LNCAP (cell line): ENCODE results near the gene UPF3A.

Source experiments
- TF ChIP-seq, protein P1 (sequence below): fragments of 450-650 bp; IDR thresholded peaks from 2 replicates; pipeline ENCODE4 v1.5.1; 2017; ENCODE audit warnings: mild to moderate bottlenecking

The UPF3A gene

DNA sequence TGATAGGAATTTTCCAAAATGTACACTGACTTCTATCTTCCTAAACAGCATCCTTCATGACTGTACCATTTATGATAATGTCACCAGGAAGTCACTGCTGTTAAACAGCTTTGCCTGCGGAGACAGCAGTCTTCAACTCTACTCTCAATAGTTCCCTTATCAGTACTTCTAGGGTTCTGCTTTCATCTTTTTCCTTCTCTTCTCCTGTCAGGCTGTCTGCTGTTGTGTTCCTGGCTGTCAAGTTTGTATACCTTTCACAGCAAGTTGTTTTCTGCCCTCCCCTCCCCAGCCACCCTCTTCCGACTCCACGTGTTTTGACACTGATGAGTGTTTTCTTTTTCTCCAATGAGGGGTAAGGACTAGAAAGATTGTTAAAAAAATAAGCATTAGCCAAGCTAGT is 2.2 kb downstream of the UPF3A start:
- TF ChIP-seq, protein P1, sequence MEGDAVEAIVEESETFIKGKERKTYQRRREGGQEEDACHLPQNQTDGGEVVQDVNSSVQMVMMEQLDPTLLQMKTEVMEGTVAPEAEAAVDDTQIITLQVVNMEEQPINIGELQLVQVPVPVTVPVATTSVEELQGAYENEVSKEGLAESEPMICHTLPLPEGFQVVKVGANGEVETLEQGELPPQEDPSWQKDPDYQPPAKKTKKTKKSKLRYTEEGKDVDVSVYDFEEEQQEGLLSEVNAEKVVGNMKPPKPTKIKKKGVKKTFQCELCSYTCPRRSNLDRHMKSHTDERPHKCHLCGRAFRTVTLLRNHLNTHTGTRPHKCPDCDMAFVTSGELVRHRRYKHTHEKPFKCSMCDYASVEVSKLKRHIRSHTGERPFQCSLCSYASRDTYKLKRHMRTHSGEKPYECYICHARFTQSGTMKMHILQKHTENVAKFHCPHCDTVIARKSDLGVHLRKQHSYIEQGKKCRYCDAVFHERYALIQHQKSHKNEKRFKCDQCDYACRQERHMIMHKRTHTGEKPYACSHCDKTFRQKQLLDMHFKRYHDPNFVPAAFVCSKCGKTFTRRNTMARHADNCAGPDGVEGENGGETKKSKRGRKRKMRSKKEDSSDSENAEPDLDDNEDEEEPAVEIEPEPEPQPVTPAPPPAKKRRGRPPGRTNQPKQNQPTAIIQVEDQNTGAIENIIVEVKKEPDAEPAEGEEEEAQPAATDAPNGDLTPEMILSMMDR, result no peak

DNA sequence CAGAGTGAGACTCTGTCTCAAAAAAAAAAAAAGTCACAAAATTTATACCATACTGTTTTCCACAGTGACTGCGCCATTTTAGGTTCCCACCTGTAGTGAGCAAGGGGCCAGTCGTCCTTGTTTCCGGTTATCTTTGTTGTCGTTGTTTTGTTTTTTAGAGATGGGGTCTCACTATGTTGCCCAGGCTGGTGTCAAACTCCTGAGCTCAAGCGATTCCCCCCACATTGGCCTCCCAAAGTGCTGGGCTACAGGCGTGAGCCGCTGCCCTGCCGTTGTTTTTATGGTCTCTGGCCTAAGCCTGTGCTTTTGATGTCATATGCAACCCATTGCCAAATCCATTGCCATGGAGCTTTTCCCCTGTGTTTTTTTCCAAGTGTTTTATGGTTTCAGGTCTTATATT is 3.3 kb downstream of the UPF3A start:
- TF ChIP-seq, protein P1, result no peak

DNA sequence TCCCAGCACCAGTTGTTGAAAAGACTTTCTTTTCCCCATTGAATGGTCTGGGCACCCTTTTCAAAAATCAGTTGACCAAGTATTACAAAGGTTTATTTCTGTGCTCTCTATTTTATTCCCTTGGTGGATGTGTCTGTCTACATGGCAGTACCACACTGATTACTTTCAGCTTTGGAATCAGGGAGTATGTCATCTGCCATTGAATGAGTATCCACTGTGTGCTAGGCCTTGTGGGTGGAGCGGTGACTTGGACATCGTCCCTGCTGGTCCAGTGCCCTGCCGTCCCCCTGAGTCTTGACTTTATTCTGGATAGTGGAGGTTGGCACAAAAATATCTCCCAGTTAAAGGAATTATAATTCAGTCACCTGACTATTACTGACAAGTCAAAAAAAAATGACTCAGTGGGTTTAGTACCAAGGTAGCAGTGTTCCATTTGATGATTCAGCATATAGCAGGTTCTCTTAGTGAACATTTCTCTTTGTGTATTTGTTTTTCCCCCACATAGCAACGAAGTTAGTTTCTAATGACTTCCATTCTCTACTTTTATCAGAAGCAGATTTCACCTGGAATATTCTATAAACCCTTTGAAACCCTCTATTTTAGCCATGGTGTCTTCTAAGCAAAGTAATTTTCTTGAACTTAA is 3.9 kb downstream of the UPF3A start:
- TF ChIP-seq, protein P1, result no peak

DNA sequence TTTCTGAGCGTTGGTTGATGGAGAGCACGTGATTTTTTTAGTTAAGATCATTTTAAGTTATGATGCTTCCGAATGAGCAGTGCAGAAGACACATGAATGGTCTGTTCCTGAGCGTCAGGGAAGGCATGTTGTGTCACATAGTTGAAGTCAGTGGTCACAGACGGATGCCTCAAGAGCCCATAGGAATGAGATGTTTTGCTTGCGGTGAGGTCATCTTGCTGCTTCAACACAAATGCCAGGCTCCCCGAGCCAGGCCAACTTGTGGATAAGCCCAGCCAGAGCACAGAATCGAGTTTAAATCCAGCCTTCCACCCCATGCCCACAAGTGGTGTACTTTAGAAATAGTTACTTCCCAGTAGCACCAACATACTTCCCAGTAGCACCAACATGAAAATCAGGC is 5.4 kb downstream of the UPF3A start:
- TF ChIP-seq, protein P1, result no peak

DNA sequence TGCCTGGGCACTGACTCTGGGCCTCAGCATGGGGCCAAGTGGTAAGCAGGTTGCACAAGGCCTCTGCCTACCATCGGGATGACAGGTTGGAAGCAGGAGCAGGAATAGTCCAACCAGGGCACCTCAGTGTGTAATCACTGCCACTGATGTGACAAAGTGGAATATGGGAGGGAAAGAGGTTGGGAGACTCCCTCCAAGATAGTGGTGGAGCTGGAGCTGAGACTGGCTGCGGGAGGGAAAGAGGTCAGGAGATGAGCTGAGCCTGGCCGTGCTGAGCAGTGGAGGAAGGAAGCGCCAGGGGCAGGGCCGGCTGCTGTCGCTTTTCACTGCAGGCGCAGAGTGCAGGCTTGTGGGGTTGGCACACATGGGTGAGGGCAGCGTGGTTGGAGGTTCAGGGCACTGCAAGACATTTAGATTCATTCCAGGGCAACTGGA is 6.8 kb downstream of the UPF3A start:
- TF ChIP-seq, protein P1, result no peak

DNA sequence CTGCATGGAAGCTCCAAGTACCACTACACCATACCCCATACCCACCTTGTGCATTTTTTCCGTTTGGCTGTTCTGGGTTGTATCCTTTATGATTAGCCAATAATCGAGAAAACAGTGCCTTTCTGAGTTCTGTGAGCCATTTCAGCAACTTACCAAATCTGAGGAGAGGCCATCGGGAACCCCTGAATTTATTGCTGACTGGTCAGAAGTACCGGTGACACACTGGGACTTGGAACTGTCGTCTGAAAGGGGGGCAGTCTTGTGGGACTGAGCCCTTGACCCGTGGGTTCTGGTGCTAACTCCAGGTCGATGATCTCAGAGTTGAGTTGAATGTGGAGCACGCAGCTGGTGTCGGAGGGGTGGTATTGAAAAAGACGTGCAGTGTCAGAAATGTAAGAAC is 15.0 kb downstream of the UPF3A start:
- TF ChIP-seq, protein P1, result no peak

DNA sequence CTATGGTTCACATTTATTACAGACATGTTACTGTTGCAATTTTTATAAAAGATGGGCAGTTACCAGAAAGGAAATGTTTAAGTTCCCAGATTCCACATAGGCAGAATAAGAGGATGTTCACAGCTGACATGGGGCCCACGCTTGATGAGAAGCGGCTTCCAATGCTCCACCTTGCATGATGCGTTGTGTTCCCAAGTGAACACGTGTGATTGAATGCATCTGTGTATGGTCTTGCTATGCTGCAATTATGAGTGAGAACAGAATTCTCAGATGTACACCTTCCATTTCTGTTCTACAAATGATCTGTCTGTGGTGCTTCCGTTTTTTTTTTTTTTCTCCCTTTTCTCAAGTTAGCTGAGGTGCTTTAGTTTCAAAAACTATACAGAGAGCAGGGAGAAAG is 15.5 kb downstream of the UPF3A start:
- TF ChIP-seq, protein P1, result no peak

DNA sequence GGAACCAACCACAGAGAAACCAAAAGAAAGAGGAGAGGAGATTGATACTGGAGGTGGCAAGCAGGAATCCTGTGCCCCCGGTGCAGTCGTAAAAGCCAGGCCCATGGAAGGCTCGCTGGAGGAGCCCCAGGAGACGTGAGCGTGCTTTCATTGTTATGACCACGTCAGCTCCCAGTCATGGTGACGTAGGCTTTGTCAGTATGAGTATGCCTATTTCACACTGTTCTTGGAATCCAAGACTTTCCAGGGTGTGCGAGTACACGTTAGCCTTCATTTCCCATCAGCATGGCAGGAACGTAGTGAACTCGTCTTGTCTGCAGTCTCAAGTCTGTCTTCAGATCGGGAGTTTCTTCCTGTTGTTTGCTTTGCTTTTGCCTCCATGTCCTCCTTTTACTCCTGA is 17.5 kb downstream of the UPF3A start:
- TF ChIP-seq, protein P1, result no peak
